BLaER1 (cell line): ENCODE results near the gene PSME4.

ENCODE experiments used
- H3K27ac ChIP-seq: shearing (Covaris generic); formaldehyde crosslinking; 2 replicates; pipeline ENCODE4 v1.8.1; 2022
- H3K27me3 ChIP-seq: shearing (Covaris generic); formaldehyde crosslinking; 2 replicates; pipeline ENCODE4 v1.8.1; 2022
- H3K36me3 ChIP-seq: shearing (Covaris generic); formaldehyde crosslinking; 2 replicates; pipeline ENCODE4 v1.8.1; 2022
- H3K4me1 ChIP-seq: shearing (Covaris generic); formaldehyde crosslinking; 2 replicates; pipeline ENCODE4 v1.8.1; 2022
- H3K4me2 ChIP-seq: shearing (Covaris generic); formaldehyde crosslinking; 2 replicates; pipeline ENCODE4 v1.8.1; 2022
- H3K4me3 ChIP-seq: shearing (Covaris generic); formaldehyde crosslinking; 2 replicates; pipeline ENCODE4 v1.8.1; 2022
- H3K9ac ChIP-seq: shearing (Covaris generic); formaldehyde crosslinking; 2 replicates; pipeline ENCODE4 v1.8.1; 2022
- H3K9me3 ChIP-seq: shearing (Covaris generic); formaldehyde crosslinking; 2 replicates; pipeline ENCODE4 v1.8.1; 2022
- H4K20me1 ChIP-seq: shearing (Covaris generic); formaldehyde crosslinking; 2 replicates; pipeline ENCODE4 v1.8.1; 2022
- Cebpa-rat ChIP-seq: shearing (Covaris generic); IDR thresholded peaks from 2 replicates; pipeline ENCODE4 v1.8.1; 2022

The PSME4 gene

DNA sequence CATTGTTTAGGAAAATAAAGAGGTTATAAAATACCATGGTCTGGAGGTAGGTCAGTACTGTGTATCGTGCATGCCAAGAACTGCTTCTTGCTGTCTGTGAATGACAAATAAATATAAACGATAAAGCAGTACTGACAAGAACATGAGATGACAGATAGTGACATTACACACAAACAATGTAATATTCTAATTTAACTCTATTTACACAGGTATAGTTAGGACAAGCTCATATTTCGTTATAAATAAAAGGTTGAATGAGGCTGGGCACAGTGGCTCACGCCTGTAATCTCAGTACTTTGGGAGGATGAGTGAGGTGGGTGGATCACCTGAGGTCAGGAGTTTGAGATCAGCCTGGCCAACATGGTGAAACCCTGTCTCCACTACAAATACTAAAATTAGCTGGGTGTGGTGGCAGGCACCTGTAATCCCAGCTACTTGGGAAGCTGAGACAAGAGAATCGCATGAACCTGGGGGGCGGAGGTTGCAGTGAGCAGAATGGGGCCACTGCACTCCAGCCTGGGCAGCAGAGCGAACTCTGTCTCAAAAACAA, 96.3 kb downstream of the PSME4 start:
- peaks cover 88% of the 10 kb centered on the region for H3K36me3 ChIP-seq
- no peaks in the 10 kb centered on the region for H3K9me3 ChIP-seq
- no peaks in the 10 kb centered on the region for H3K4me1 ChIP-seq
- no peak overlapping the region for H3K27ac ChIP-seq
- no peak overlapping the region for H3K4me3 ChIP-seq
- no peaks in the 10 kb centered on the region for H4K20me1 ChIP-seq
- no peaks in the 10 kb centered on the region for H3K27me3 ChIP-seq
- no peak overlapping the region for H3K9ac ChIP-seq
- H3K4me2 ChIP-seq, result no peak overlapping the region
- TF ChIP-seq Cebpa-rat, result no peak

- no peaks in the 10 kb centered on the region for H3K27me3 ChIP-seq
- H3K4me2 ChIP-seq, result no peak overlapping the region
- no peaks in the 10 kb centered on the region for H3K4me1 ChIP-seq
- no peak for TF ChIP-seq Cebpa-rat
- no peak overlapping the region for H3K27ac ChIP-seq
- H3K4me3 ChIP-seq, result no peak overlapping the region
- H3K9ac ChIP-seq, result no peak overlapping the region
- no peaks in the 10 kb centered on the region for H4K20me1 ChIP-seq
- H3K36me3 ChIP-seq, result peaks cover 86% of the 10 kb centered on the region
- H3K9me3 ChIP-seq, result no peaks in the 10 kb centered on the region
Observed at GRCh38 chr2:53867773-53868172, 103.0 kb downstream of the PSME4 start.

GRCh38 chr2:53867169-53867568, 103.6 kb downstream of the PSME4 start:
- TF ChIP-seq Cebpa-rat, result no peak
- H3K9ac ChIP-seq, result no peak overlapping the region
- no peaks in the 10 kb centered on the region for H4K20me1 ChIP-seq
- H3K4me2 ChIP-seq, result no peak overlapping the region
- peaks cover 84% of the 10 kb centered on the region for H3K36me3 ChIP-seq
- H3K4me3 ChIP-seq, result no peak overlapping the region
- H3K4me1 ChIP-seq, result no peaks in the 10 kb centered on the region
- H3K27ac ChIP-seq, result no peak overlapping the region
- no peaks in the 10 kb centered on the region for H3K27me3 ChIP-seq
- H3K9me3 ChIP-seq, result no peaks in the 10 kb centered on the region

- no peak overlapping the region for H3K4me2 ChIP-seq
Observed at GRCh38 chr2:53865962-53866361, 104.8 kb downstream of the PSME4 start.

GRCh38 chr2:53865264-53865663, 105.5 kb downstream of the PSME4 start:
- Histone ChIP-seq H3K27me3 (no peaks in the 10 kb centered on the region), H3K36me3 (peaks cover 76% of the 10 kb centered on the region), H3K4me1 (no peaks in the 10 kb centered on the region), H3K27ac (no peak overlapping the region), H3K9ac (no peak overlapping the region), H3K4me2 (no peak overlapping the region), H3K4me3 (no peak overlapping the region), H3K9me3 (no peaks in the 10 kb centered on the region), H4K20me1 (no peaks in the 10 kb centered on the region)
- TF ChIP-seq Cebpa-rat, result no peak

More at GRCh38 chr2:53865962-53866361, 104.8 kb downstream of the PSME4 start:
- H4K20me1 ChIP-seq, result no peaks in the 10 kb centered on the region
- no peaks in the 10 kb centered on the region for H3K27me3 ChIP-seq
- no peaks in the 10 kb centered on the region for H3K4me1 ChIP-seq
- H3K36me3 ChIP-seq, result peaks cover 79% of the 10 kb centered on the region
- no peak overlapping the region for H3K4me3 ChIP-seq
- TF ChIP-seq Cebpa-rat, result no peak
- no peak overlapping the region for H3K27ac ChIP-seq
- no peaks in the 10 kb centered on the region for H3K9me3 ChIP-seq
- no peak overlapping the region for H3K9ac ChIP-seq

- TF ChIP-seq Cebpa-rat, result no peak
Observed at GRCh38 chr2:53863538-53864227, 107.1 kb downstream of the PSME4 start.

DNA sequence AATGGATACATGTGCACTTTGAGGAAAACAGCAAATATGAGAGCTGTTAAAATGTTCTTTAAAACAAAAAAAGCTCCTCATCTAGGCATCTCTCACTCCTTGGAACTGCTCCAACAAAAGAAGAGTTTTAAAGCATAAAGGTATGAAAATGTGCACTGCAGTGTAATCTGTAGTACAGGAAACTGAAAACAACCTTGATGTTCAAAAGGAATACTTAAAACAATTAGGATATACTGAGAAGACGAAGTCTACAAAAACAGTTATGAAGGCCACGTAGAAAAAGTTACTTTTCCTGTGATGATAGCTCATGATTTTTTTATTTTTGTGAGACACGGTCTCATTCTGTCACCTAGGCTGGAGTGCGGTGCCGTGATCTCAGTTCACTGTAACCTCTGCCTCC, 109.0 kb downstream of the PSME4 start:
- H3K36me3 ChIP-seq, result peaks cover 64% of the 10 kb centered on the region
- peaks cover 4% of the 10 kb centered on the region; the same call in 1 of the 2 replicates for H3K9me3 ChIP-seq
- H3K4me1 ChIP-seq, result no peaks in the 10 kb centered on the region
- no peak overlapping the region for H3K4me2 ChIP-seq
- no peaks in the 10 kb centered on the region for H4K20me1 ChIP-seq
- H3K9ac ChIP-seq, result no peak overlapping the region
- no peak overlapping the region for H3K27ac ChIP-seq
- no peaks in the 10 kb centered on the region for H3K27me3 ChIP-seq
- TF ChIP-seq Cebpa-rat, result no peak
- H3K4me3 ChIP-seq, result no peak overlapping the region

More at GRCh38 chr2:53863538-53864227, 107.1 kb downstream of the PSME4 start:
- H3K4me3 ChIP-seq, result no peak overlapping the region
- no peak overlapping the region for H3K27ac ChIP-seq
- no peaks in the 10 kb centered on the region for H4K20me1 ChIP-seq
- peaks cover 4% of the 10 kb centered on the region; the same call in 1 of the 2 replicates for H3K9me3 ChIP-seq
- H3K9ac ChIP-seq, result no peak overlapping the region
- no peaks in the 10 kb centered on the region for H3K27me3 ChIP-seq
- no peak overlapping the region for H3K4me2 ChIP-seq
- peaks cover 75% of the 10 kb centered on the region for H3K36me3 ChIP-seq
- no peaks in the 10 kb centered on the region for H3K4me1 ChIP-seq

DNA sequence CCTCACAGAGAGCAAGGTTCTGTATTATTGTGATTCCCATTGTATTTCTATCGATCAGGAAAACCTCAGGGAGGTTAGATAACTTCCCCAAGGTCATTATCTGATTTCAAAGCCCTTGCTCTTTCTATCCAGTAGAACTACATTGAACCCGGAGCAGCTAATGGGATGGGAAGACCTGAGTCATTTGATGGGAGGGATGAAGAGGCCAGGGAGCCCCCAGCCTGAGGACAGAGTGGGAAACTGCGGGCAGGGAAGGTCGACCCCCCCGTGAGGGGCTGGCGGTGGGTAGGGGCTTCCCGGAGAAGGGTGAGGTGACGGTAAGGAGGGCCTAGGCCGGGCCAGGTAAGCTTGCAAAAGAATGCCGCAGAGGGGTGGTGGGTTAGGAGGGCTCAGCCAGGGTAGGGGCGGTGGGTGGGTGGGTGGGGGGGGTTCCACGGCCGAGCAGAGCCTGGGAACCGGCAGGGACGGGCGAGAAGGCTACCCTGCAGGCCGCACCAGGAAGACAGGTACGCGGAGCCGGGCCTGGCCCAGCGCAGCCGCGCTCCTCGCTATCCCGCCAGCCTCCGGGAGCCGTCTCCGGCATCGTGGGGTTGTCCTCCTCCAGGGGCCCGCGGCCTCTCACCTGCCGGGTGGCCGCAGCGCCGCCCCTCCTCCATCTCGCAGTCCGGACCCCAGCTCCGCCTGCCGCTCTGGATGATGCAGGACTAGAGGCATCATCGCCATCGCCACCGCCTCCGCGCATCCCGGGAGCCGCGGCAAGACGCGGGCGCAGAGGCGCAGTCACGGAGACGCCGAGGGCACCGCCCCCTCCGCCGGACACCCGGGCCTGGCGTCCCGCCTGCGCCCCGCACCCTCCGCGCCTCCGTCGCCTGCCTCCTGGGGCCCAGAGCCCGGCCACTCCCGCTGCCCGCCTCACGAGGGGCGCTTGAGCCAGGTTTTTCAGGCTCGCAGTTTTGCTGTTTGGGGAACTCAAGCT, 111.3 kb downstream of the PSME4 start, which contains the start of gene GPR75:
GPR75 (minus strand) TSS at position 762 of the 976 bp plus-strand sequence. CDS start 5,211 bp downstream, outside the sequence.
- no peak within 1 kb of the TSS for H3K9ac ChIP-seq

GRCh38 chr2:53856272-53856671, 114.5 kb downstream of the PSME4 start:
- Histone ChIP-seq H3K27me3 (no peaks in the 10 kb centered on the region), H3K9me3 (peaks cover 4% of the 10 kb centered on the region; the same call in 1 of the 2 replicates), H3K9ac (no peak overlapping the region), H3K27ac (no peak overlapping the region), H3K4me3 (no peak overlapping the region), H3K4me1 (no peaks in the 10 kb centered on the region), H4K20me1 (no peaks in the 10 kb centered on the region), H3K4me2 (no peak overlapping the region), H3K36me3 (peaks cover 45% of the 10 kb centered on the region)
- no peak for TF ChIP-seq Cebpa-rat

More for the DNA sequence above, 111.3 kb downstream of the PSME4 start, which contains the start of gene GPR75:
- H3K4me1 ChIP-seq, result no peaks in the 10 kb centered on the region
- no peak within 1 kb of the TSS for H3K4me3 ChIP-seq
- H3K27ac ChIP-seq, result no peak within 1 kb of the TSS
- H4K20me1 ChIP-seq, result no peaks in the 10 kb centered on the region
- TF ChIP-seq Cebpa-rat, result no peak
- no peak within 1 kb of the TSS for H3K4me2 ChIP-seq
- H3K27me3 ChIP-seq, result no peaks in the 10 kb centered on the region
- peaks cover 53% of the 10 kb centered on the region for H3K36me3 ChIP-seq
- H3K9me3 ChIP-seq, result peaks cover 4% of the 10 kb centered on the region; the same call in 1 of the 2 replicates
